GM18861 (cell line): ENCODE data around the gene ETV3L.

Experiments
- ATAC-seq: cut with Tn5 transposase; IDR thresholded peaks from one replicate; pipeline ENCODE4 v1.9.1; 2021; ENCODE audit not compliant: unreplicated experiment

Gene ETV3L

GRCh38 chr1:157099633-157100009, at the start of gene ETV3L:
TSS of gene ETV3L (minus strand) at chr1:157099808. CDS start at chr1:157099523, 285 bp downstream.
- no peak for ATAC-seq

GRCh38 chr1:157147906-157148700, 48.5 kb upstream of the ETV3L start:
- ATAC-seq, result no peak

GRCh38 chr1:157147037-157147436, 47.4 kb upstream of the ETV3L start:
- ATAC-seq, result no peak

GRCh38 chr1:157146244-157146643, 46.6 kb upstream of the ETV3L start:
- ATAC-seq, result no peak

- ATAC-seq, result no peak
These were observed 45.5 kb upstream of the ETV3L start for GRCh38 chr1:157145076-157145475.

- no peak for ATAC-seq
These were observed 44.9 kb upstream of the ETV3L start for GRCh38 chr1:157144509-157144908.

GRCh38 chr1:157142765-157143423, 43.3 kb upstream of the ETV3L start:
- no peak for ATAC-seq

- ATAC-seq, result no peak
These were observed 42.6 kb upstream of the ETV3L start for GRCh38 chr1:157142201-157142600.

GRCh38 chr1:157141212-157141855, 41.7 kb upstream of the ETV3L start:
- no peak for ATAC-seq

- ATAC-seq, result no peak
These were observed 40.5 kb upstream of the ETV3L start for GRCh38 chr1:157140063-157140588.

GRCh38 chr1:157139052-157139715, 39.6 kb upstream of the ETV3L start:
- ATAC-seq, result no peak

- peak; percentile 63 for ATAC-seq
These were observed 38.8 kb upstream of the ETV3L start, which contains the start of gene ETV3 for GRCh38 chr1:157138220-157139051. TSS of gene ETV3 (minus strand) at chr1:157138395. CDS start at chr1:157136352, 2,043 bp downstream.

- ATAC-seq, result no peak
These were observed 38.0 kb upstream of the ETV3L start for GRCh38 chr1:157137408-157138219.

GRCh38 chr1:157137046-157137407, 37.4 kb upstream of the ETV3L start:
- no peak for ATAC-seq

GRCh38 chr1:157136133-157136532, 36.5 kb upstream of the ETV3L start:
- no peak for ATAC-seq

- ATAC-seq, result no peak
These were observed 36.0 kb upstream of the ETV3L start for GRCh38 chr1:157135646-157136045.

GRCh38 chr1:157135070-157135469, 35.5 kb upstream of the ETV3L start:
- no peak for ATAC-seq

- ATAC-seq, result no peak
These were observed 34.8 kb upstream of the ETV3L start for GRCh38 chr1:157134442-157134841.

- no peak for ATAC-seq
These were observed 33.8 kb upstream of the ETV3L start for GRCh38 chr1:157133426-157133825.
